Erythroblast (primary cell): ENCODE data around the gene CASP9.

ENCODE experiments used
- GATA1 ChIP-seq: IDR thresholded peaks from 2 replicates; pipeline ENCODE4 v1.6.1; 2011; ENCODE audit warnings: low read depth, mild to moderate bottlenecking, control low read depth, low read length, moderate library complexity
- POLR2A ChIP-seq: IDR thresholded peaks from 2 replicates; pipeline ENCODE4 v1.6.1; 2011; ENCODE audit warnings: mild to moderate bottlenecking, low read length

DNA sequence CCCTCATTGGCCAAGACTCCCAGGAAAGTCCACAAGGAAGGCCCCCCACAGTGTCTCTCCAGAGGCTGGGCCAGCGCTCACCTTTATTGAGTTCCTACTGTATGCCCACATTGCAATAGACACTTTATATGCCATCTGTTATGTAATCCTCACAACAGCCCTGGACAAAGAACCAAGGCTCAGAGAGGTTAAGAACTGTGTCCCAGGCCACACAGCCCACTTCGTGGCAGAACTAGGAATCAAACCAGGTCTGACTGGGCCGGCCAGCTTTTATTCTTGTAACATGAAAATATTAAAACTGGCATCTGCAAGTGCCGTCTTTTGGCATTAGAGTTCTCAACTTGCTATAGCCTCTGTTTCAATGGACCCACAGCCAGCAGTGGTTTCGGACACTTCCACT is 81.3 kb downstream of the CASP9 start:
- TF ChIP-seq POLR2A = no peak
- no peak for TF ChIP-seq GATA1
